ENCODE measurements around the gene TBX4. TPM values are rescaled to one million over a fixed set of nuclear protein-coding genes. Genes with fewer than 3 reads are reported as not detected.

TBX4 gene
- total and polyA plus RNA-seq, 2 experiments from 2014 or later: not detected

- no peaks in the 10 kb centered on the region for H3K36me3 ChIP-seq (ENCODE audit: insufficient read depth)
- Mint-ChIP-seq H3K4me3 (no peak overlapping the region), H3K9me3 (no peaks in the 10 kb centered on the region), H3K27me3 (ENCODE audit: insufficient read depth, low read depth, poor library complexity) (peaks cover 17% of the 10 kb centered on the region), H3K4me1 (peaks cover 7% of the 10 kb centered on the region; the same call in 2 of the 3 replicates), H3K27ac (no peak overlapping the region), H3K36me3 (ENCODE audit: low read depth) (no peaks in the 10 kb centered on the region; the same call in 2 of the 3 replicates)
- no peak overlapping the region for H3K4me2 ChIP-seq
- H3F3A ChIP-seq (replicated peaks; ENCODE audit: low read depth): no peaks in the 10 kb centered on the region
- H3K4me1 ChIP-seq (ENCODE audit: insufficient read depth): 0 out of 2 replicates have a peak, but pooled peaks cover under 1% of the 10 kb centered on the region
- TF ChIP-seq STAT1 (IDR thresholded peaks at IDR 0.05; ENCODE audit: unreplicated experiment): no peak
- TF ChIP-seq ZNF462 (CRISPR knock-in tag; IDR thresholded peaks at IDR 0.05): no peak
- no peak for TF ChIP-seq CTCF (conservative IDR thresholded peaks at IDR 0.05; ENCODE audit: low read depth in 2 of 2)
- TF ChIP-seq POLR2AphosphoS5 (IDR thresholded peaks at IDR 0.05; ENCODE audit: low read depth): no peak
- TF ChIP-seq ZNF331 (CRISPR knock-in tag; IDR thresholded peaks at IDR 0.05; ENCODE audit: low read depth): no peak
- no peak for TF ChIP-seq CREB1 (CRISPR knock-in tag; IDR thresholded peaks at IDR 0.05; ENCODE audit: low read depth)
- no peaks in the 10 kb centered on the region for H3K79me2 ChIP-seq (replicated peaks; ENCODE audit: insufficient read depth)
- no peak overlapping the region for H3K4me3 ChIP-seq
- no peaks in the 10 kb centered on the region for H4K20me1 ChIP-seq (replicated peaks; ENCODE audit: insufficient read depth)
- DNase-seq (ENCODE audit: low spot score): no peak
- H2AFZ ChIP-seq: no peak overlapping the region
- H3K9me2 ChIP-seq (ENCODE audit: insufficient read depth): no peaks in the 10 kb centered on the region
- H3K27ac ChIP-seq (ENCODE audit: low read depth): no peak overlapping the region
- H3K27me3 ChIP-seq (ENCODE audit: insufficient read depth): peaks cover 21% of the 10 kb centered on the region
- no peak for ATAC-seq
These were observed 30.8 kb upstream of the TBX4 start for GRCh38 chr17:61421460-61421859.

Measured in GM23338 (cell line).